Activated gamma-delta T cell (primary cell): ENCODE data around the gene DSTYK.
"Not testable (repeated sequence)": the region's sequence is repeated elsewhere in the genome, so short reads cannot be mapped to it uniquely, and the experiment has no call there.

Experiments used
- DNase-seq: peaks from one replicate; lab custom pipeline; 2025; lab: John Stamatoyannopoulos, UW

Gene DSTYK

GRCh38 chr1:205220421-205220820 is 8.9 kb upstream of the DSTYK start:
- no peak for DNase-seq

DNA sequence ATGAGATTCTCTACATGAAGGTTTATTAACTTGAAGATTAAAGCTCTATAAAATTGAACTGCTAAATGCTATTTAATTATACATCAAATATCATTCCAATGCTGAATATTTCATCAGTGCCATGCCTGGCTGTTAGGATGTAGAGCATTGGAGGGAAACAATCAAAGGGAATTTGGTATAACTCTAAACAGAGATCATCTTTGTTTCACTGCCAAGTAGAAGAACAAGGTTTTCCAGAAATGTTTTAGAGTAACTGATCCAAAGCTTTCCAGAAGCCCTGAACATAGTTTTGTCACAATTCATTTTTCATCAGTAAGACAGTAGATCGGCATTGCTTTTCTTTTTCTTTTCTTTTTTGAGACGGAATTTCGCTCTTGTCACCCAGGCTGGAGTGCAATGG is 5.9 kb upstream of the DSTYK start:
- DNase-seq = no peak

DNA sequence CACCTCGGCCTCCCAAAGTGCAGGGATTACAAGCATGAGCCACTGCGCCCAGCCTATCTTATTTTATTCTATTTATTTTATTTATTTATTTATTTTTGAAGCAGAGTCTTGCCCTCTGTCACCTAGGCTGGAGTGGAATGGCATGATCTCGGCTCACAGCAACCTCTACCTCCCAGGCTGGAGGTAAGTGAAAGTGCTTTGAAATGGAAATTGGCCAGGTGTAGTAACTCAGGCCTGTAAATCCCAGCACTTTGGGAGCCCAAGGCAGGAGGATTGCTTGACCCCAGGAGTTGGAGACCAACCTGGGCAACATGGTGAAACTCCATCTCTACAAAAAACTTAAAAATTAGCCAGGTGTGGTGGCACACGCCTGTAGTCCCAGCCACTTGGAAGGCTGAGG is 5.1 kb upstream of the DSTYK start:
- DNase-seq = no peak

DNA sequence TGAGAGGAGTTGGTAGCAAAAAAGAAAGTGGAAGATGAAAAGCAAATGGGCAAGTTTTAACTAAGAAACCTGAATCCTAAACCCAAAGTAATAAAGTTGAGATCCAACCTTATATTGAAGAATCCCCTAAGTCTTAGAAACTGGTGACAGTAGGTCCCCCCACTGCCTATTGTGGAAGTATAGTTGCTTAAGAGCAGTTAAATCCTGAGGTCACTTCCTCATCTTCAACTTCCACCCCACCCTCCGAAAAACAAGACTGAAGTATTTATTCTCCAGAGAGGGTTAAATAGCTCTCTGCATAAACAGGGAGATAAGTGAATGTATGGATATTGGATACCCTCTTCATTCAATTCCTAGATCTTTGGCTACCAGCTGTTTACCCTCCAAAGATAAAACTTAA is 3.3 kb upstream of the DSTYK start:
- DNase-seq = no peak

DNA sequence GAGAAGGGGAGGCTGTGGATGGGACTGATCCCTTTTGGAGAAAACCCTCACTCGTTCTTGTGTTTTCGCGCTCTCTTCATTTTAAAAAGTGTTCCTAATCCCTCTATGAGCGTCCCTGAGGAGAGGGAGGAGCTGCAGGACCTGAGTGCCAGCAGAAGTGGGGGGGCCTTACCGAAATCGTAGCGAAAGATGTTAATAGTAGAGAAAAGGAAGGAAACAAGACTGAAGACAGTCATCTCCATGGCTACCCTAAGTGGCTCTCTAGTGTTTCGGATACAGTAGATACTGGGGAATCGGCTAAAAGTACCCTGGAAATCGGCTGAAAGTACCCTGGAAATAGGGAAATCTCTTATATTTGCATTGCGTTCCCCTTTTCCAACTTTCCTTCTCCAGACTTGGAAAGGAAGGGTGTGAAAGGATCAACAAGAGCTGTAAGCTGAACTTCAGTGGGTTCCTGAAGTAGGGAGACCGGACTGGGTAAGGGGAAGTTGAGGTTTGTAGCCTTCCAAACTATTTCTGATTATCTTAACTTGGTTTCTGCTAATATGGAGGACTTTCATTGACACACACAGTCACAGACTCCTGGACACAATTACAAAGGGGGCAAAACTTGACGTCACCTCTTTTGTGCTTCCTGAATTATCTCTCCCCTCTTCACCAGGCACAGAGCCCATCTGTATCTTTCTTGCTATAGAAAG is 486 bp upstream of the DSTYK start:
- DNase-seq = no peak

DNA sequence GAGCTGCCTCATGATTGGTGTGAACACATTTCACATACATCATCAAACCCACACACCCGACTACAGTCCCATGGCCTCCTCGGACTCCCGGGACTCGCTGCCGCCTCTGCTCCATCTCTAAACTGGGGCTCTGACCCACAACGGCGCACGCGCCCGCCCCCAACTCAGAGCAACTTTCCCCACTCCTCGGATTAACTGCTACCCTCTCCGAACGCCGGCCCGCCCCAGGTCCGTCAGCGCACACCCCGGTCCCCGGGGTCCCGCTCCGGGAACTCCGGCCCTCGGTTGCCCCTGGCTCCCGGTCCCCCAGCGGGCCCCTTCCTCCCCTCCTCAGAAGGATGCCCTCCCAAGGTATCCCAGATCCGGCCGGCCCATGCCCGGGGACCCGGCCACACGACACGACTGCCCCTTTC is 740 bp downstream of the DSTYK start:
- peak; percentile 31 for DNase-seq

DNA sequence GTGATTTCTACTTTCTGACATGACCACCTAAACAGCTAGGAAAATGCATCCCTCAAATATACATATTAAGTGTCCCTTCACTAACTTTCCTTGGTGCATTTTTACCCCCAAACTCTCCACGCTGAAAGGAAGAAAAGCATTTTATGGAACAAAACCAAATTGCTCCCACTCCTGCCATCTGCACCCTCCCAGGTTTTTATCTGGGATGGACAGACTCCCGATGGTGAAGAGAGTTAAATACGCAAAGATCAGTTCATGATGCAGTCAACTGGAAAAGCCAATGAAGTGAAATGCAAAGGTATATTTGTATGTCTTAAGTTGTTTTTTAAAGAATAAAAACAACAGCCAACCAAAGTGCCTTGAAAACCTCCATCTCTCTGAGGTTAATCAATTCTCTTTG is 2.7 kb downstream of the DSTYK start:
- DNase-seq = no peak

GRCh38 chr1:205205055-205205454 is 6.4 kb downstream of the DSTYK start:
- no peak for DNase-seq

DNA sequence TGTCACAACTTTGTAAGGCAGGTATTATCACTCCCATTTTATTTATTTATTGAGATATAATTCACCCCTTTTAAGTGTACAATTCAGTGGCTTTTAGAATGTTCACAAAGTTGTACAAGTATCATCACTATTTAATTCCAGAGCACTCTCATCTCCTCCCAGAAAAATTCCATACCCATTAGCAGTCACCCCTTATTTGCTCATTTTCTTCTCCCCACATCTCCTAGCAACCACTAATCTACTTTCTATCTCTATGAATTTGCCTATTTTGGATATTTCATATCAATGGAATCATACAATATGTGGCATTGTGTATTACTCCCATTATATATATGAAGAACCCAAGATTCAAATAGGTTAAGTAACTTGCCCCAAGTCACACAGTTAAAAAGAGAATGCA is 7.0 kb downstream of the DSTYK start:
- DNase-seq = no peak

DNA sequence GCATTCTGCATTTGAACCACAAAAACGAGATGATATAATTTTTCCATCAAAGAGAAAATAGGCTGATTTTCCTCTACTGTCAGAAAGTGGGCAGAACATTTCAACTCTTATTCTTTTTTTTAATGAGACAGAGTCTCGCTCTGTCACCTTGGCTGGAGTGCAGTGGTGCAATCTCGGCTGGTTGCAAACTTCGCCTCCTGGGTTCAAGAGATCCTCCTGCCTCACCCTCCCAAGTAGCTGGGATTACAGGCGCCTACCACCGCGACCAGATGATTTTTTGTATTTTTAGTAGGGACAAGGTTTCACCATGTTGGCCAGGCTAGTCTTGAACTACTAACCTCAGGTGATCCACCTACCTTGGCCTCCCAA is 11.6 kb downstream of the DSTYK start:
- DNase-seq = no peak

DNA sequence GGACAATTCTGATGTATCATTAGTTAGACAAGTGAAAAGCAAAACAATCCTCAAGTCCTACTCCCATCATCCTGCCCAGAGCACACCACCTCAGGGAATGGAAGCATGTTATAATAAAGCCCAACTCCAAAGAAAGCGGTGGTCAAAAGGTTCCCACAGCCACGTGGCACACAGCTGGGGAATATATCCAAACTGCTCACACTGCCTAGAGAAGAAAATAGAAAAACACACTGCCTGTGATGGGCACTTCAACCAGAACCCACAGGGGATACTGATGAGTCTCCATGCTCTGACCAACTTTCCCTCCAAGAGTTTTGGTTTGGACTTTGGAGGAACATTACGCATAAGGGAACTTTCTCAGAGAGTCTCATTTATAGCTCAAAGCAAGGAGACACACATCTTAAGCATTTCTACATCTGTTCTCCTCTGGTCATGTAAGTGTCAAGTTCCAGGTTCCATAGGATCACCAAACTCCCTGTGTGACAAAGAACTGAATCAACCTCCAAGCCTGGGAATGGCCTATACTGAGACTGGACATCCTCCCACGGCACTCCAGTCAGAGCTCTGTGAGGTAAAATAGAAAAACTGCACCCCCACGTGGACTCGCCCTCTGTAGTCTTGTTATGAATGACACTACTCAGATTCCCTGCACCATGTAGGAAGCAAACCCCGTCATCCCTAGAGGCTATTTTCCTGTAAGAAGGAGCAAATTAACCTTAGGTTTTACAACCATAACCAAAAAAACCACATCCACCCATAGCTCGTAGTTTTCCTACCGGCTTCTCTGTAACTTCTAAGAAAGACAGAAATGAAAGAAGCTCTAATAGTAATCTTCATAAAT is 12.2 kb downstream of the DSTYK start:
- no peak for DNase-seq

- no peak for DNase-seq
These were observed 19.2 kb downstream of the DSTYK start for GRCh38 chr1:205192287-205192686.

GRCh38 chr1:205191622-205192021 is 19.9 kb downstream of the DSTYK start:
- no peak for DNase-seq

GRCh38 chr1:205190845-205191577 is 20.5 kb downstream of the DSTYK start:
- no peak for DNase-seq

- DNase-seq = no peak
These were observed 22.4 kb downstream of the DSTYK start for GRCh38 chr1:205189131-205189530.

DNA sequence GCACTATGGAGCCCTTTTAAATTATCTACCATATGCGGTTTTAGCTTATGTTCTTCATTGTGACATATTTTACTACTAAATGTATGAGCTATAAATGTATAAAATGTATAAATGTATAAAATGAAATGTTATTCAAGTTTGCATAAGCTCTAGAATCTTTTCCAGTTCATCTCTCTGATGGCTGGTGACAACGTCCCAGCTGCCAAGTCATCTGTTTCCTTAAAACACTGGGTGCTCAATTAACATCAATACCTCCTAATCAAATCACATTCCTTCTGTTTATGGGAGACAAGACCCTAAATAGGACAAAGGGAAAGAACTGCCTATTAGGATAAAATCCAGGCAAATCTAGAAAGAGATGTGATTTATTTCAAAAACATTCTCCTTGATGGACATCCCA is 22.9 kb downstream of the DSTYK start:
- DNase-seq = no peak

- DNase-seq = no peak
These were observed 23.4 kb downstream of the DSTYK start for GRCh38 chr1:205188098-205188497.

GRCh38 chr1:205187420-205187819 is 24.1 kb downstream of the DSTYK start:
- DNase-seq = no peak

GRCh38 chr1:205186191-205186590 is 25.3 kb downstream of the DSTYK start:
- no peak for DNase-seq

- DNase-seq = no peak
These were observed 27.7 kb downstream of the DSTYK start for GRCh38 chr1:205183676-205184335.

DNA sequence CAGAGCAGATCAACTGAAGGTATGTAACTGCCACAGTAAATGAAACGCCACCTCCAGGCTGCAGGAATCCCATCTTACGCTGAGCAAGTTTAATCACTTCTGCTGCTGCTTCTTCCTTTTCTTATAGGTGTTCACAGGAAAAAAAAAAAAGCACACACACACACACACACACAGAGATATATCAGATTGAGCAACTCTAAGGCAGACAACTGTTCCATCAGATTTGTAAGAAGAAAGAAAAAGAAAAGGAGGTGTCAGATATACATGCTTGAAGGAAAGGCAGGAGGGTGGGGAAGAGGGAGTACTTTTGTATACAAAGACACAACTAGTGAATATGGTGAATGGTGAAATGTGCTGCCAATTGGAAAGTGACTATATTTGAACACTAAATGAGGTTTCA is 28.6 kb downstream of the DSTYK start:
- no peak for DNase-seq

GRCh38 chr1:205180331-205180730 is 31.2 kb downstream of the DSTYK start:
- DNase-seq = not testable (repeated sequence)
